MCF 10A (cell line): ENCODE data around the gene RIN3. TPM values are rescaled to one million over a fixed set of nuclear protein-coding genes. Genes with fewer than 3 reads are reported as not detected.

Source experiments
- BruUV-seq: library from RNA; stranded (reverse); fragments of 400-500 nt; replicated peaks from 2 replicates; lab custom pipeline; 2021; lab: Mats Ljungman, UMichigan
- CTCF ChIA-PET: fragments of 300-600 bp; sonication (Branson Sonifier 250); formaldehyde crosslinking; extraction: SDS; loops from one replicate; lab custom pipeline; 2021; ENCODE audit warnings: antibody characterized with exemption, inconsistent platforms; lab: Yijun Ruan, JAX
- POLR2A ChIA-PET: fragments of 300-600, 350-650 bp; sonication (Branson Sonifier 250); formaldehyde crosslinking; extraction: SDS; loops from one replicate; lab custom pipeline; 2020; ENCODE audit warnings: antibody characterized with exemption, inconsistent platforms; lab: Yijun Ruan, JAX
- DNase-seq: peaks from one replicate; pipeline ENCODE4 v3.0.0-alpha.2; 2018; ENCODE audit not compliant: unreplicated experiment
- H3K27ac Mint-ChIP-seq: one replicate; pipeline ENCODE4 v1.8.0; 2022; ENCODE audit warnings: mild to moderate bottlenecking, low read depth, mixed read lengths; ENCODE audit not compliant: unreplicated experiment
- H3K27me3 Mint-ChIP-seq: one replicate; pipeline ENCODE4 v1.8.0; 2022; ENCODE audit warnings: mixed read lengths; ENCODE audit not compliant: insufficient read depth, unreplicated experiment
- H3K36me3 Mint-ChIP-seq: one replicate; pipeline ENCODE4 v1.8.0; 2022; ENCODE audit warnings: mild to moderate bottlenecking, moderate library complexity, mixed read lengths; ENCODE audit not compliant: insufficient read depth, unreplicated experiment
- H3K4me1 Mint-ChIP-seq: one replicate; pipeline ENCODE4 v1.8.0; 2022; ENCODE audit warnings: mixed read lengths; ENCODE audit not compliant: insufficient read depth, unreplicated experiment
- H3K4me3 Mint-ChIP-seq: one replicate; pipeline ENCODE4 v1.8.0; 2022; ENCODE audit warnings: mild to moderate bottlenecking, moderate library complexity, mixed read lengths; ENCODE audit not compliant: unreplicated experiment
- H3K9me3 Mint-ChIP-seq: one replicate; pipeline ENCODE4 v1.8.0; 2022; ENCODE audit warnings: mixed read lengths; ENCODE audit not compliant: unreplicated experiment
- CTCF ChIP-seq: fragments of 200-600 bp; IDR thresholded peaks from one replicate; pipeline ENCODE4 v1.8.0; 2022; ENCODE audit warnings: antibody characterized with exemption, mild to moderate bottlenecking; ENCODE audit not compliant: unreplicated experiment
- intact Hi-C: fragments of 100-400 bp; cut with micrococcal nuclease; formaldehyde crosslinking; loops from 2 replicates; pipeline ENCODE4 v1.14.1; 2022
- total RNA-seq: library from RNA; stranded (reverse); gene quantifications from 2 replicates; pipeline ENCODE4 v1.2.3, GENCODE V29; 2022

Gene RIN3
- total RNA-seq, 1 experiment from 2014 or later: 14.2 TPM

- H3K36me3 Mint-ChIP-seq: no peaks in the 10 kb centered on the region
- CTCF ChIA-PET: interaction anchor here (1.6 kb wide), 1 partner anchor 76 kb away, joined by 3 read pairs; no protein-coding TSS in a partner anchor
- H3K27ac Mint-ChIP-seq: peak overlapping the region; percentile 93
These were observed 93.7 kb downstream of the RIN3 start for GRCh38 chr14:92607251-92607650.

GRCh38 chr14:92607702-92608429 is 94.3 kb downstream of the RIN3 start:
- intact Hi-C loops: loop anchor here (5.0 kb wide), 1 partner anchor 151 kb away; no protein-coding TSS in a partner anchor
- no peaks in the 10 kb centered on the region for H3K9me3 Mint-ChIP-seq
- POLR2A ChIA-PET: interaction anchor here (0.6 to 2.9 kb wide), 6 partner anchors 8 to 189 kb away, joined by 3 to 23 read pairs (median 3); no protein-coding TSS in a partner anchor
- BruUV-seq: no TSS peak
- no peak for TF ChIP-seq CTCF
- H3K27me3 Mint-ChIP-seq: no peaks in the 10 kb centered on the region
- peaks cover 39% of the 10 kb centered on the region for H3K4me1 Mint-ChIP-seq
- CTCF ChIA-PET: no interaction called here
- peak; percentile 87 for DNase-seq
- peak overlapping the region; percentile 33 for H3K4me3 Mint-ChIP-seq
- H3K36me3 Mint-ChIP-seq: no peaks in the 10 kb centered on the region
- peak overlapping the region; percentile 93 for H3K27ac Mint-ChIP-seq

More at GRCh38 chr14:92607251-92607650, 93.7 kb downstream of the RIN3 start:
- TF ChIP-seq CTCF: no peak
- Mint-ChIP-seq H3K9me3 (no peaks in the 10 kb centered on the region), H3K4me1 (peaks cover 39% of the 10 kb centered on the region), H3K4me3 (no peak overlapping the region), H3K27me3 (no peaks in the 10 kb centered on the region)
- no peak for DNase-seq
- POLR2A ChIA-PET: interaction anchor here (0.6 to 2.9 kb wide), 6 partner anchors 17 to 189 kb away, joined by 3 to 23 read pairs (median 3); no protein-coding TSS in a partner anchor
- BruUV-seq: no TSS peak
- intact Hi-C loops: loop anchor here (5.0 kb wide), 1 partner anchor 150 kb away; no protein-coding TSS in a partner anchor

GRCh38 chr14:92609955-92610354 is 96.4 kb downstream of the RIN3 start:
- intact Hi-C loops: loop anchor here (1.0 to 5.0 kb wide), 2 partner anchors 15 to 153 kb away; no protein-coding TSS in a partner anchor
- CTCF ChIA-PET: interaction anchor here (0.6 to 2.2 kb wide), 3 partner anchors 72 to 510 kb away, joined by 3 to 8 read pairs (median 3); no protein-coding TSS in a partner anchor
- no peaks in the 10 kb centered on the region for H3K36me3 Mint-ChIP-seq
- BruUV-seq: no TSS peak
- no peaks in the 10 kb centered on the region for H3K27me3 Mint-ChIP-seq
- no peak overlapping the region for H3K4me3 Mint-ChIP-seq
- DNase-seq: peak; percentile 87
- POLR2A ChIA-PET: interaction anchor here (0.6 to 2.9 kb wide), 6 partner anchors 10 to 1041 kb away, joined by 3 to 23 read pairs (median 3); no protein-coding TSS in a partner anchor
- no peak for TF ChIP-seq CTCF
- H3K9me3 Mint-ChIP-seq: no peaks in the 10 kb centered on the region
- H3K27ac Mint-ChIP-seq: peak overlapping the region; percentile 92
- peaks cover 34% of the 10 kb centered on the region for H3K4me1 Mint-ChIP-seq

GRCh38 chr14:92610849-92611271 is 97.3 kb downstream of the RIN3 start:
- CTCF ChIA-PET: no interaction called here
- peak; percentile 85 for DNase-seq

More at GRCh38 chr14:92610849-92611271, 97.3 kb downstream of the RIN3 start:
- no peak for TF ChIP-seq CTCF
- POLR2A ChIA-PET: no interaction called here
- H3K9me3 Mint-ChIP-seq: no peaks in the 10 kb centered on the region
- intact Hi-C loops: loop anchor here (1.0 kb wide), 1 partner anchor 14 kb away; no protein-coding TSS in a partner anchor
- H3K4me3 Mint-ChIP-seq: no peak overlapping the region
- no TSS peak for BruUV-seq
- no peaks in the 10 kb centered on the region for H3K27me3 Mint-ChIP-seq
- no peak overlapping the region for H3K27ac Mint-ChIP-seq
- peaks cover 34% of the 10 kb centered on the region for H3K4me1 Mint-ChIP-seq
- no peaks in the 10 kb centered on the region for H3K36me3 Mint-ChIP-seq
